Measurements from ENCODE around the gene TTC36.
"Not testable (repeated sequence)": the region's sequence is repeated elsewhere in the genome, so short reads cannot be mapped to it uniquely, and the experiment has no call there.

DNA sequence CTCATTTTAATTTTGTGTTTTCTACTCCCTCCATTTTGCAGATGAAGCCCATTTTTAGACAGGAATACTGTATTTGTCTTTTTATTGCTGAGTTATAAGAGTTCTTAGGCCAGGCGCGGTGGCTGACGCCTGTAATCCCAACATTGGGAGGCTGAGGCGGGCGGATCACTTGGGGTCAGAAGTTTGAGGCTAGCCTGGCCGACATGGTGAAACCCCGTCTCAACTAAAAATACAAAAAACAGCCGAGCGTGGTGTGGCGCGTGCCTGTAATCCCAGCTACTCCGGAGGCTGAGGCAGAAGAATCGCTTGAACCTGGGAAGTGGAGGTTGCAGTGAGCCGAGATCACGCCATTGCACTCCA is 44.4 kb downstream of the TTC36 start:
- TF ChIP-seq EZH2 (IDR thresholded peaks at IDR 0.05); POLR2AphosphoS5 (IDR thresholded peaks at IDR 0.05; ENCODE audit: borderline replicate concordance, low read depth, low read length); FOXP2 (optimal IDR thresholded peaks at IDR 0.05; ENCODE audit: control extremely low read depth, extremely low read length, insufficient read depth): not testable (repeated sequence)

Data from SK-N-MC (cell line).